Esophagus squamous epithelium (tissue), 4 donors: ENCODE results near the gene GALNT17.

Source experiments
- POLR2A ChIP-seq, 4 donors: fragments of 450-650 bp; IDR thresholded peaks; one replicate each; pipeline ENCODE4 v1.6.1; 2017; ENCODE audit warnings: antibody characterized with exemption in 4 of 4, mild to moderate bottlenecking in 4 of 4, moderate library complexity in 3 of 4
- TF ChIP-seq, protein P1 (sequence below), 6 experiments: fragments of 450-650 bp in 4 of 6; fragments of 200-600 bp in 2 of 6; sonication (generic) in 2 of 6; IDR thresholded peaks; one replicate each; pipeline ENCODE4 v1.5.1; 2016 to 2019; ENCODE audit warnings: antibody characterized with exemption in 6 of 6, mild to moderate bottlenecking in 4 of 6, moderate library complexity in 4 of 6

DNA sequence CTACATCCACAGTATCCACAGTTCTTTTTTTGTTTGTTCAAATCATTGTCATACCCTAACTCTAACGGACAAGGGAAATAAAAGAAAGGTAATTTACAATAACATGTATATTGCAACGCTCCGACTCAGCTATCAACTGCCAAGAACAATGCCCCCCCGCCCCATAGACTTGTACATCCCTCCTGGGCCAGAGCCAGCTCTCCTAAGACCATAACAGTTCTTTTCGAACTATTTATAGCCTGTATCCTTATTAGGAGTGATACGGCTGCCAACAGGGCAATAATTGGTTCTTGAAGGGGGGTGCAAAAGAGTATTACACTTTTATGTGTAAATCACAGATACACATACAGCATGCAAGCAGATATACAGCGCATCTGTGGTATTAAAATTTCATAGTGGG lies 495.7 kb downstream of the GALNT17 start:
- no peak for TF ChIP-seq POLR2A (IDR thresholded peaks at IDR 0.05)
- TF ChIP-seq, protein P1, sequence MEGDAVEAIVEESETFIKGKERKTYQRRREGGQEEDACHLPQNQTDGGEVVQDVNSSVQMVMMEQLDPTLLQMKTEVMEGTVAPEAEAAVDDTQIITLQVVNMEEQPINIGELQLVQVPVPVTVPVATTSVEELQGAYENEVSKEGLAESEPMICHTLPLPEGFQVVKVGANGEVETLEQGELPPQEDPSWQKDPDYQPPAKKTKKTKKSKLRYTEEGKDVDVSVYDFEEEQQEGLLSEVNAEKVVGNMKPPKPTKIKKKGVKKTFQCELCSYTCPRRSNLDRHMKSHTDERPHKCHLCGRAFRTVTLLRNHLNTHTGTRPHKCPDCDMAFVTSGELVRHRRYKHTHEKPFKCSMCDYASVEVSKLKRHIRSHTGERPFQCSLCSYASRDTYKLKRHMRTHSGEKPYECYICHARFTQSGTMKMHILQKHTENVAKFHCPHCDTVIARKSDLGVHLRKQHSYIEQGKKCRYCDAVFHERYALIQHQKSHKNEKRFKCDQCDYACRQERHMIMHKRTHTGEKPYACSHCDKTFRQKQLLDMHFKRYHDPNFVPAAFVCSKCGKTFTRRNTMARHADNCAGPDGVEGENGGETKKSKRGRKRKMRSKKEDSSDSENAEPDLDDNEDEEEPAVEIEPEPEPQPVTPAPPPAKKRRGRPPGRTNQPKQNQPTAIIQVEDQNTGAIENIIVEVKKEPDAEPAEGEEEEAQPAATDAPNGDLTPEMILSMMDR (IDR thresholded peaks at IDR 0.05): no peak
